HepG2 (cell line): ENCODE data around the gene TMCO4. TPM values are rescaled to one million over a fixed set of nuclear protein-coding genes. Genes with fewer than 3 reads are reported as not detected.

Experiments used
- CEBPZ ChIP-seq: IDR thresholded peaks from 2 replicates; pipeline ENCODE4 v1.6.1; 2012; ENCODE audit warnings: low read length, improper control_type of control experiment
- ISX ChIP-seq: sonication (generic); formaldehyde crosslinking; conservative IDR thresholded peaks from 2 replicates; pipeline ENCODE4 v1.5.0; 2020; ENCODE audit warnings: missing genetic modification reagents
- JDP2 ChIP-seq: sonication (generic); formaldehyde crosslinking; IDR thresholded peaks from 2 replicates; pipeline ENCODE4 v1.8.1; 2022; ENCODE audit warnings: missing genetic modification reagents, borderline replicate concordance
- KLF11 ChIP-seq: IDR thresholded peaks from 2 replicates; pipeline ENCODE4 v1.6.1; 2016; ENCODE audit warnings: missing compliant biosample characterization
- KLF6 ChIP-seq: IDR thresholded peaks from 2 replicates; pipeline ENCODE4 v1.8.0; 2016; ENCODE audit warnings: missing biosample characterization, missing genetic modification reagents
- PBX3 ChIP-seq: sonication (generic); formaldehyde crosslinking; IDR thresholded peaks from 2 replicates; pipeline ENCODE4 v1.8.1; 2023; ENCODE audit warnings: missing genetic modification reagents, inconsistent platforms, borderline replicate concordance
- PCBP1 ChIP-seq: fragments of 200-400 bp; formaldehyde crosslinking; IDR thresholded peaks from 2 replicates; pipeline ENCODE4 v1.6.1; 2017; ENCODE audit warnings: mild to moderate bottlenecking, low read depth, low read length, borderline replicate concordance
- PHF8 ChIP-seq: sonication (generic); formaldehyde crosslinking; IDR thresholded peaks from 2 replicates; pipeline ENCODE4 v1.5.0; 2020; ENCODE audit warnings: missing genetic modification reagents
- TARDBP ChIP-seq: sonication (generic); formaldehyde crosslinking; IDR thresholded peaks from 2 replicates; pipeline ENCODE4 v1.8.0; 2022; ENCODE audit warnings: mild to moderate bottlenecking, missing genetic modification reagents
- TCF7L2 ChIP-seq: IDR thresholded peaks from 2 replicates; pipeline ENCODE4 v1.6.1; 2011; ENCODE audit warnings: mild to moderate bottlenecking, low read depth, low read length, moderate library complexity
- ZBTB7B ChIP-seq: sonication (generic); formaldehyde crosslinking; IDR thresholded peaks from 2 replicates; pipeline ENCODE4 v1.4.0; 2020; ENCODE audit warnings: missing genetic modification reagents
- ZIK1 ChIP-seq: sonication (generic); formaldehyde crosslinking; IDR thresholded peaks from 2 replicates; pipeline ENCODE4 v1.5.0; 2020; ENCODE audit warnings: mild to moderate bottlenecking, low read depth, missing genetic modification reagents, borderline replicate concordance
- ZNF253 ChIP-seq: sonication (generic); formaldehyde crosslinking; IDR thresholded peaks from 2 replicates; pipeline ENCODE4 v1.8.0; 2022; ENCODE audit warnings: mild to moderate bottlenecking, missing genetic modification reagents, borderline replicate concordance
- ZNF329 ChIP-seq: sonication (generic); formaldehyde crosslinking; IDR thresholded peaks from 2 replicates; pipeline ENCODE4 v1.9.0; 2021; ENCODE audit warnings: low read depth, mild to moderate bottlenecking, missing genetic modification reagents
- ZNF446 ChIP-seq: sonication (generic); formaldehyde crosslinking; IDR thresholded peaks from 2 replicates; pipeline ENCODE4 v1.5.0; 2020; ENCODE audit warnings: mild to moderate bottlenecking, missing genetic modification reagents
- ZNF556 ChIP-seq: sonication (generic); formaldehyde crosslinking; IDR thresholded peaks from 2 replicates; pipeline ENCODE4 v1.4.0; 2020; ENCODE audit warnings: mild to moderate bottlenecking, missing genetic modification reagents, borderline replicate concordance
- ZNF776 ChIP-seq: sonication (generic); formaldehyde crosslinking; IDR thresholded peaks from 2 replicates; pipeline ENCODE4 v1.4.0; 2020; ENCODE audit warnings: mild to moderate bottlenecking, missing genetic modification reagents
- ZNF839 ChIP-seq: sonication (generic); formaldehyde crosslinking; IDR thresholded peaks from 2 replicates; pipeline ENCODE4 v1.4.0; 2020; ENCODE audit warnings: missing genetic modification reagents, mild to moderate bottlenecking, borderline replicate concordance
- ZSCAN9 ChIP-seq: IDR thresholded peaks from 2 replicates; pipeline ENCODE4 v1.6.1; 2016; ENCODE audit warnings: borderline replicate concordance
- polyA plus RNA-seq, 8 experiments: library from polyadenylated mRNA; depleted of rRNA in 3 of 8; stranded (reverse) in 7 of 8; unstranded in 1 of 8; fragments of >200 nt; fragmentation: Illumina TruSeq in 4 of 8; extraction: Trizol in 4 of 8; gene quantifications; 2 replicates each; pipeline versions ENCODE4 v1.2.1 to v1.2.3, GENCODE V29; 2011 to 2016; ENCODE audit warnings: low read depth in 4 of 8, missing spikeins in 1 of 8, mixed read lengths in 1 of 8; ENCODE audit not compliant: insufficient read depth in 1 of 8
- total RNA-seq, 5 experiments: library from RNA; depleted of rRNA; stranded (reverse); fragments of >200 nt; fragmentation: Illumina TruSeq; extraction: Trizol; gene quantifications; 2 replicates each; pipeline ENCODE4 v1.2.3, GENCODE V29; 2016; ENCODE audit warnings: low read depth in 1 of 5

Gene TMCO4
- total and polyA plus RNA-seq, 2 of the 13 experiments (the other 11 are each of a cell fraction or from before 2014, with no cell fraction given), result 2.1 to 4.1 TPM

DNA sequence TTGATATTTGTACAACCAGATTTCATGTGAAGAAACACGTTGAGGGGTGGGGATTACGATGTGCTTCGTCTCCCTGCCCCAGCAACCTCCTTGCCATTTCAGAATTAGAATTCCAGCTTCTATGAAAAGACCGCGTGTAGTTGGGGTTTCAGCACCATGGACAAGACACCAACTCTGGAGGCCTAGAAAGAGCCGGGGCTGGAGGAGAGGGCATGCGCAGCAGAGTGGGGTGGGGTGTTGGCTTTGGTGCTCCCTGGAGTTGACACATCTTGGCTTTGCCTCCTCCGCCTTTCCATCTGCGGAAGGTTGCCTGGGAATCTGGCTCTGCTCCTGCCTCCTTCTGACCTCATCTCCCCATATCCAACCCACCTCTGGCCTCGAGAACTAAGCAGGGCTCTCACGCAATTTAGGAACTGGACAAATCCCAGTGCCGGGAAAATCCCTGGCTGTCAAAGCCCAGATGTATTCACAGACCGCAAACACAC lies 123.2 kb downstream of the TMCO4 start (continued):
- TF ChIP-seq CEBPZ, result no peak
- peak; percentile 67; the same call in 1 of the 2 replicates for TF ChIP-seq ZSCAN9 (CRISPR knock-in tag)
- TF ChIP-seq PBX3 (CRISPR knock-in tag), result 0 out of 2 replicates have a peak, but pooled peaks have one; percentile 28
- TF ChIP-seq ISX, result 0 out of 2 replicates have a peak, but pooled peaks have one; percentile 47
- TF ChIP-seq PCBP1, result no peak
- TF ChIP-seq KLF6, result peak; percentile 56; the same call in 1 of the 2 replicates
- TF ChIP-seq KLF11, result 0 out of 2 replicates have a peak, but pooled peaks have one; percentile 72
- no peak for TF ChIP-seq ZNF839
- TF ChIP-seq ZNF556 (CRISPR knock-in tag), result no peak
- no peak for TF ChIP-seq TCF7L2
- no peak; the same call in 1 of the 2 replicates for TF ChIP-seq JDP2
- no peak for TF ChIP-seq TARDBP
- no peak for TF ChIP-seq PHF8 (CRISPR knock-in tag)
- no peak for TF ChIP-seq ZIK1 (CRISPR knock-in tag)
- no peak for TF ChIP-seq ZNF776 (CRISPR knock-in tag)
- TF ChIP-seq ZNF253 (CRISPR knock-in tag), result no peak
- TF ChIP-seq ZBTB7B, result no peak
- TF ChIP-seq ZNF329 (CRISPR knock-in tag), result no peak
- TF ChIP-seq ZNF446, result no peak
